ENCODE measurements around the gene UPF3A. TPM values are rescaled to one million over a fixed set of nuclear protein-coding genes. Genes with fewer than 3 reads are reported as not detected.

Gene UPF3A
- total and polyA plus RNA-seq, 2 experiments from 2014 or later = 35.7 to 48.9 TPM

- Histone ChIP-seq H3K27ac (no peak overlapping the region), H3K36me3 (replicated peaks; ENCODE audit: insufficient read depth, low read depth) (peaks cover 5% of the 10 kb centered on the region), H4K20me1 (ENCODE audit: insufficient read depth, poor library complexity, severe bottlenecking) (peaks cover 10% of the 10 kb centered on the region), H3K9me3 (ENCODE audit: low read depth) (no peaks in the 10 kb centered on the region), H3K4me3 (no peak overlapping the region), H3K4me2 (no peak overlapping the region), H3K9me2 (replicated peaks; ENCODE audit: insufficient read depth) (no peaks in the 10 kb centered on the region), H2AFZ (no peak overlapping the region), H3K4me1 (ENCODE audit: insufficient read depth) (peaks cover 4% of the 10 kb centered on the region), H3K79me2 (peaks cover 50% of the 10 kb centered on the region), H3K27me3 (no peaks in the 10 kb centered on the region)
- WGBS (ENCODE audit: low lambda C conversion rate, missing lambda C conversion rate) = 95% methylated on average over 7 of the region's 7 CpGs
- DNase-seq (ENCODE audit: low spot score) = no peak
- TF ChIP-seq EZH2phosphoT487 (IDR thresholded peaks at IDR 0.05; ENCODE audit: low read depth, severe bottlenecking, unreplicated experiment) = no peak
- TF ChIP-seq EZH2 (IDR thresholded peaks at IDR 0.05; ENCODE audit: borderline replicate concordance) = no peak
- no peak for TF ChIP-seq CTCF (IDR thresholded peaks at IDR 0.05; ENCODE audit: poor library complexity)
Observed at GRCh38 chr13:114237415-114238112, 43.8 kb upstream of the UPF3A start.

- H3K79me2 ChIP-seq = peaks cover 34% of the 10 kb centered on the region
- no peaks in the 10 kb centered on the region for H4K20me1 ChIP-seq (ENCODE audit: insufficient read depth, poor library complexity, severe bottlenecking)
- no peaks in the 10 kb centered on the region for H3K9me3 ChIP-seq (ENCODE audit: low read depth)
- H2AFZ ChIP-seq = no peak overlapping the region
- TF ChIP-seq CTCF (IDR thresholded peaks at IDR 0.05; ENCODE audit: poor library complexity) = no peak
- TF ChIP-seq EZH2 (IDR thresholded peaks at IDR 0.05; ENCODE audit: borderline replicate concordance) = no peak
- no peak for TF ChIP-seq EZH2phosphoT487 (IDR thresholded peaks at IDR 0.05; ENCODE audit: low read depth, severe bottlenecking, unreplicated experiment)
- 93% methylated on average over 6 of the region's 6 CpGs for WGBS (ENCODE audit: low lambda C conversion rate, missing lambda C conversion rate)
- H3K27me3 ChIP-seq = no peaks in the 10 kb centered on the region
- no peak overlapping the region for H3K4me2 ChIP-seq
- no peaks in the 10 kb centered on the region for H3K9me2 ChIP-seq (replicated peaks; ENCODE audit: insufficient read depth)
- DNase-seq (ENCODE audit: low spot score) = no peak
- no peak overlapping the region for H3K4me3 ChIP-seq
- H3K27ac ChIP-seq = no peak overlapping the region
- H3K36me3 ChIP-seq (replicated peaks; ENCODE audit: insufficient read depth, low read depth) = peaks cover 9% of the 10 kb centered on the region
- no peaks in the 10 kb centered on the region for H3K4me1 ChIP-seq (ENCODE audit: insufficient read depth)
Observed at GRCh38 chr13:114241918-114242317, 39.5 kb upstream of the UPF3A start.

- Histone ChIP-seq H3K9me2 (replicated peaks; ENCODE audit: insufficient read depth) (no peaks in the 10 kb centered on the region), H3K79me2 (peaks cover 21% of the 10 kb centered on the region), H3K27ac (no peak overlapping the region), H3K9me3 (ENCODE audit: low read depth) (no peaks in the 10 kb centered on the region), H3K4me1 (ENCODE audit: insufficient read depth) (no peaks in the 10 kb centered on the region), H4K20me1 (ENCODE audit: insufficient read depth, poor library complexity, severe bottlenecking) (no peaks in the 10 kb centered on the region), H2AFZ (no peak overlapping the region), H3K36me3 (replicated peaks; ENCODE audit: insufficient read depth, low read depth) (peaks cover 9% of the 10 kb centered on the region), H3K4me2 (no peak overlapping the region), H3K27me3 (no peaks in the 10 kb centered on the region), H3K4me3 (no peak overlapping the region)
- WGBS (ENCODE audit: low lambda C conversion rate, missing lambda C conversion rate) = 95% methylated on average over 3 of the region's 3 CpGs
- DNase-seq (ENCODE audit: low spot score) = no peak
- TF ChIP-seq CTCF (IDR thresholded peaks at IDR 0.05; ENCODE audit: poor library complexity) = no peak
- TF ChIP-seq EZH2phosphoT487 (IDR thresholded peaks at IDR 0.05; ENCODE audit: low read depth, severe bottlenecking, unreplicated experiment) = no peak
- TF ChIP-seq EZH2 (IDR thresholded peaks at IDR 0.05; ENCODE audit: borderline replicate concordance) = no peak
Observed at GRCh38 chr13:114243971-114244370, 37.4 kb upstream of the UPF3A start.

Data from hepatocyte (in vitro differentiated cells).